Astrocyte (in vitro differentiated cells and primary cell): ENCODE measurements around the gene ISL2. TPM values are rescaled to one million over a fixed set of nuclear protein-coding genes. Genes with fewer than 3 reads are reported as not detected.

Experiments
- DNase-seq: peaks from one replicate; pipeline ENCODE4 v3.0.0-alpha.2; 2010; ENCODE audit warnings: low read depth
- FAIRE-seq: peaks from 2 replicates; lab custom pipeline; 2011; peaks lifted over from hg19 to GRCh38; lab: Jason Lieb, UNC
- H2AFZ ChIP-seq: 2 replicates; pipeline ENCODE4 v1.6.0; 2012; ENCODE audit warnings: low read depth, low read length, inconsistent platforms
- H3K27ac ChIP-seq: 2 replicates; pipeline ENCODE4 v1.5.1; 2011; ENCODE audit warnings: low read depth, low read length, inconsistent platforms
- H3K27me3 ChIP-seq: 2 replicates; pipeline ENCODE4 v1.6.0; 2011; ENCODE audit warnings: low read length, inconsistent platforms; ENCODE audit not compliant: insufficient read depth
- H3K36me3 ChIP-seq: 2 replicates; pipeline ENCODE4 v1.5.1; 2011; ENCODE audit warnings: low read length, inconsistent platforms; ENCODE audit not compliant: insufficient read depth
- H3K4me1 ChIP-seq: 2 replicates; pipeline ENCODE4 v1.5.1; 2011; ENCODE audit warnings: low read length, inconsistent platforms; ENCODE audit not compliant: insufficient read depth
- H3K4me2 ChIP-seq: 2 replicates; pipeline ENCODE4 v1.6.0; 2012; ENCODE audit warnings: low read length, inconsistent platforms
- H3K4me3 ChIP-seq: 2 replicates; pipeline ENCODE4 v1.5.1; 2011; ENCODE audit warnings: low read depth, mild to moderate bottlenecking, low read length, inconsistent platforms; ENCODE audit not compliant: insufficient read depth
- H3K79me2 ChIP-seq: 2 replicates; pipeline ENCODE4 v1.6.0; 2012; ENCODE audit warnings: mild to moderate bottlenecking, low read length, inconsistent platforms; ENCODE audit not compliant: insufficient read depth
- H3K9ac ChIP-seq: 2 replicates; pipeline ENCODE4 v1.6.0; 2012; ENCODE audit warnings: mild to moderate bottlenecking, low read length, inconsistent platforms
- H3K9me3 ChIP-seq: 2 replicates; pipeline ENCODE4 v1.5.1; 2012; ENCODE audit warnings: low read depth, mild to moderate bottlenecking, low read length, inconsistent platforms; ENCODE audit not compliant: insufficient read depth
- H4K20me1 ChIP-seq: 2 replicates; pipeline ENCODE4 v1.6.0; 2012; ENCODE audit warnings: low read length, inconsistent platforms; ENCODE audit not compliant: insufficient read depth
- H3K27ac Mint-ChIP-seq: one replicate; pipeline ENCODE4 v1.8.0; 2021; ENCODE audit warnings: mild to moderate bottlenecking, mixed read lengths; ENCODE audit not compliant: unreplicated experiment
- H3K27me3 Mint-ChIP-seq: one replicate; pipeline ENCODE4 v1.8.0; 2021; ENCODE audit warnings: low read depth, mixed read lengths; ENCODE audit not compliant: unreplicated experiment
- H3K36me3 Mint-ChIP-seq: one replicate; pipeline ENCODE4 v1.8.0; 2021; ENCODE audit warnings: low read depth, mixed read lengths; ENCODE audit not compliant: unreplicated experiment
- H3K4me1 Mint-ChIP-seq: one replicate; pipeline ENCODE4 v1.8.0; 2021; ENCODE audit warnings: low read depth, mixed read lengths; ENCODE audit not compliant: unreplicated experiment
- H3K4me3 Mint-ChIP-seq: one replicate; pipeline ENCODE4 v1.8.0; 2021; ENCODE audit warnings: mild to moderate bottlenecking, moderate library complexity, mixed read lengths; ENCODE audit not compliant: unreplicated experiment
- H3K9me3 Mint-ChIP-seq: one replicate; pipeline ENCODE4 v1.8.0; 2021; ENCODE audit warnings: mild to moderate bottlenecking, mixed read lengths; ENCODE audit not compliant: unreplicated experiment
- CTCF ChIP-seq: IDR thresholded peaks from 2 replicates; pipeline ENCODE4 v1.5.1; 2011; ENCODE audit warnings: low read depth, mild to moderate bottlenecking, inconsistent platforms, low read length, moderate library complexity; ENCODE audit not compliant: insufficient read depth
- EZH2 ChIP-seq: IDR thresholded peaks from 2 replicates; pipeline ENCODE4 v1.6.1; 2012; ENCODE audit warnings: mild to moderate bottlenecking, low read length, inconsistent platforms; ENCODE audit not compliant: insufficient read depth
- total RNA-seq: library from RNA; stranded (reverse); gene quantifications from 2 replicates; pipeline ENCODE4 v1.2.1, GENCODE V29; 2021

Gene ISL2
- total RNA-seq, 1 donor from 2014 or later = 2.1 TPM

GRCh38 chr15:76299786-76300185, 36.8 kb upstream of the ISL2 start:
- H3K27me3 ChIP-seq = no peaks in the 10 kb centered on the region
- Mint-ChIP-seq H3K27me3 (no peaks in the 10 kb centered on the region), H3K4me1 (no peaks in the 10 kb centered on the region), H3K9me3 (no peaks in the 10 kb centered on the region), H3K4me3 (no peak overlapping the region), H3K36me3 (peaks cover 4% of the 10 kb centered on the region), H3K27ac (no peak overlapping the region)
- H3K27ac ChIP-seq = no peak overlapping the region
- H2AFZ ChIP-seq = no peak overlapping the region
- H3K9me3 ChIP-seq = no peaks in the 10 kb centered on the region
- H3K79me2 ChIP-seq = peaks cover 93% of the 10 kb centered on the region
- TF ChIP-seq CTCF (no peak), EZH2 (no peak)
- no peaks in the 10 kb centered on the region for H3K4me1 ChIP-seq
- H3K4me2 ChIP-seq = no peak overlapping the region
- no peak overlapping the region for H3K4me3 ChIP-seq
- no peak for FAIRE-seq
- peaks cover 83% of the 10 kb centered on the region for H4K20me1 ChIP-seq
- H3K9ac ChIP-seq = no peak overlapping the region
- H3K36me3 ChIP-seq = no peaks in the 10 kb centered on the region
- DNase-seq = no peak

- Histone ChIP-seq H3K79me2 (peaks cover 97% of the 10 kb centered on the region), H4K20me1 (peaks cover 93% of the 10 kb centered on the region), H3K27me3 (no peaks in the 10 kb centered on the region), H2AFZ (no peak overlapping the region), H3K4me2 (no peak overlapping the region), H3K27ac (no peak overlapping the region), H3K4me1 (no peaks in the 10 kb centered on the region), H3K36me3 (no peaks in the 10 kb centered on the region), H3K9me3 (no peaks in the 10 kb centered on the region), H3K9ac (no peak overlapping the region), H3K4me3 (no peak overlapping the region)
- TF ChIP-seq CTCF = no peak
- no peak for TF ChIP-seq EZH2
- no peak for FAIRE-seq
- Mint-ChIP-seq H3K36me3 (peaks cover 4% of the 10 kb centered on the region), H3K27me3 (no peaks in the 10 kb centered on the region), H3K4me1 (peaks cover 4% of the 10 kb centered on the region), H3K27ac (no peak overlapping the region), H3K4me3 (no peak overlapping the region), H3K9me3 (no peaks in the 10 kb centered on the region)
- no peak for DNase-seq
Observed at GRCh38 chr15:76303909-76304308, 32.7 kb upstream of the ISL2 start.

GRCh38 chr15:76309601-76310330, 26.8 kb upstream of the ISL2 start:
- DNase-seq (peak; percentile 17), FAIRE-seq (no peak)
- Histone ChIP-seq H3K27me3 (no peaks in the 10 kb centered on the region), H3K9ac (peak overlapping the region; percentile 99), H4K20me1 (peaks cover 52% of the 10 kb centered on the region), H3K36me3 (no peaks in the 10 kb centered on the region), H3K9me3 (no peaks in the 10 kb centered on the region), H3K4me1 (peaks cover 10% of the 10 kb centered on the region), H3K4me3 (no peak overlapping the region), H3K27ac (no peak overlapping the region), H3K4me2 (peak overlapping the region; percentile 94), H3K79me2 (peaks cover 65% of the 10 kb centered on the region), H2AFZ (no peak overlapping the region)
- H3K4me1 Mint-ChIP-seq = peaks cover 11% of the 10 kb centered on the region
- H3K4me3 Mint-ChIP-seq = peak overlapping the region; percentile 93
- no peaks in the 10 kb centered on the region for H3K9me3 Mint-ChIP-seq
- TF ChIP-seq EZH2 = no peak
- no peak for TF ChIP-seq CTCF
- H3K27me3 Mint-ChIP-seq = no peaks in the 10 kb centered on the region
- H3K36me3 Mint-ChIP-seq = no peaks in the 10 kb centered on the region
- no peak overlapping the region for H3K27ac Mint-ChIP-seq
